ENCODE measurements around the gene TOR3A.

DNA sequence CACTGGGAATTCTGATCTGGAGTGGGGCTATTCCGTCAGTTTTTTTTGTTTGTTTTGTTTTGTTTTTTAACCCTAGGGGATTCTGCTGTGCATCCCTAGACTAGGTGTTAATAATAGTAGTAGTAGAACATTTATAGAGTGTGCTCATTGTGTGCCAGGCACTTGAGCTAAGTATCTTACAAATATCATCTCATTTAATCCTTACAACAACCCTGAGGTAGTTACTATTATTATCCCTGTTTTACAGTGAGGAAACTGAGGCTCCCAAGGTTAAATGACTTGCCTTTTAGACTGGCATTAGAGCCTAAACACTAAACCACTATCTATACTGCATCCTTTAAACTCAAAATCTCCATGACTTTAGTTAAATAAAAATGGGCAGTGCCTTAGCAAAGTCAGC is 22.1 kb downstream of the TOR3A start:
- TF ChIP-seq NFRKB (IDR thresholded peaks at IDR 0.05) (no peak), ZNF384 (IDR thresholded peaks at IDR 0.05) (no peak), SP1 (IDR thresholded peaks at IDR 0.05) (no peak)
